Activated CD8-positive, alpha-beta T cell treated with anti-CD3 and anti-CD28 coated beads for 36 hours (primary cell): ENCODE measurements around the gene LTF. TPM values are rescaled to one million over a fixed set of nuclear protein-coding genes. Genes with fewer than 3 reads are reported as not detected.

Experiments
- ATAC-seq: fragments of 200-7000 bp; cut with Tn5 transposase; one replicate; pipeline ENCODE4 v1.10.0; 2021; ENCODE audit warnings: mild to moderate bottlenecking, moderate library complexity
- CTCF ChIA-PET: fragments of 350-600 bp; sonication (Branson Sonifier 250); formaldehyde crosslinking; loops from one replicate; lab custom pipeline; 2021; ENCODE audit warnings: antibody characterized with exemption; lab: Charles Lee
- POLR2A ChIA-PET: fragments of 350-600 bp; sonication (Branson Sonifier 250); formaldehyde crosslinking; loops from one replicate; lab custom pipeline; 2021; ENCODE audit warnings: antibody characterized with exemption; lab: Charles Lee
- DNase-seq: peaks from one replicate; pipeline ENCODE4 v3.0.0-alpha.2; 2020
- H3K27ac Mint-ChIP-seq: one replicate; pipeline ENCODE4 v1.8.0; 2021; ENCODE audit warnings: mild to moderate bottlenecking, mixed read lengths
- H3K27me3 Mint-ChIP-seq: one replicate; pipeline ENCODE4 v1.8.0; 2021; ENCODE audit warnings: mixed read lengths
- H3K36me3 Mint-ChIP-seq: one replicate; pipeline ENCODE4 v1.8.0; 2021; ENCODE audit warnings: low read depth, mixed read lengths
- H3K4me1 Mint-ChIP-seq: one replicate; pipeline ENCODE4 v1.8.0; 2021; ENCODE audit warnings: low read depth, mixed read lengths
- H3K4me3 Mint-ChIP-seq: one replicate; pipeline ENCODE4 v1.8.0; 2021; ENCODE audit warnings: mild to moderate bottlenecking, moderate library complexity, mixed read lengths
- H3K9me3 Mint-ChIP-seq: one replicate; pipeline ENCODE4 v1.8.0; 2021; ENCODE audit warnings: mixed read lengths
- intact Hi-C: fragments of 100-400 bp; cut with micrococcal nuclease; formaldehyde crosslinking; loops from one replicate; pipeline ENCODE4 v1.10.0; 2022
- total RNA-seq, 2 experiments: library from RNA; stranded (reverse); gene quantifications; one replicate each; pipeline ENCODE4 v1.2.3, GENCODE V29; 2021
- TF ChIP-seq, protein P1 (sequence below): fragments of 200-600 bp; IDR thresholded peaks from one replicate; pipeline ENCODE4 v1.8.0; 2022; ENCODE audit warnings: antibody characterized with exemption, mild to moderate bottlenecking

LTF gene
- total RNA-seq, 2 experiments from 2014 or later: not detected

DNA sequence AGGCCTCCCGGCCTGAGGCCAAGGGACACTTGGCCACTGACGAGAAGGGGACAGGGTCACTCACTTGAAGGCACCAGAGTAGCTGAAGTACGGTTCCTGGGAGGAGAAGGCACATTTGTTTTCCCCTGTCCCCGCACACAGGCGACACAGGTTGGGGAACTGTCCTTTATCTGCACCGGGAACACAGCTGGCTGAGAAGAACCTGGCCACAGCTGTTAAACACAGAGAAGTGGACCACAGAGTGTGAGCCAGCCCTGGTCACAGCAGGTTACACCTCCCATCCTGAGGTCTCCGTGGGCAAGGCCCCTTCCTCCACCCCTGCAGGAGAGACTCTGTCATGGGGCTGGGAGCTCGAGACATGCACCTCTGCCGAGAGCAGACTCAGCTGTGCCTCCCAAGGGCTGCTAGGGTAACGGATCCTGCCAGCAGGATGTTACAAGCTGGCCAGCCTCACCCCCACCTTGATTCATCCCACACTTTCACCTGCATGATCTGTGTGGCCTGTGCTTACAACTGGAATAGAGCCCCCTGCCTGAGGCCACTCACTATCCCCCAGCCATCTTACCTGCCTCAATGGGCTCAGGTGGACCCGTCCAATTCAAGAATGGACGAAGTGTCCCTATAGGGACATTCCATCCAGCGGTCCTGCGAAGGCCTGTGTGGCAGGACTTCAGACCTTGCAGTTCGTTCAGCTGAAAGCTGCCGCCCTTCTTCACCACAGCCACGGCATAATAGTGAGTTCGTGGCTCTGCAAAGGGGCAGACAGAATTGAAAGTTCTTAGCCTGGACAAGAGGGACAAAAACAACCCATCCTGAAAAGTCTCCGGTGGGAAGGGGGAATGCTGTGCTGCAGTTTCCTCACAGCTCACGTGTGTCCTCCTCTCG lies 9.2 kb downstream of the LTF start:
- no peaks in the 10 kb centered on the region for H3K36me3 Mint-ChIP-seq
- TF ChIP-seq, protein P1, sequence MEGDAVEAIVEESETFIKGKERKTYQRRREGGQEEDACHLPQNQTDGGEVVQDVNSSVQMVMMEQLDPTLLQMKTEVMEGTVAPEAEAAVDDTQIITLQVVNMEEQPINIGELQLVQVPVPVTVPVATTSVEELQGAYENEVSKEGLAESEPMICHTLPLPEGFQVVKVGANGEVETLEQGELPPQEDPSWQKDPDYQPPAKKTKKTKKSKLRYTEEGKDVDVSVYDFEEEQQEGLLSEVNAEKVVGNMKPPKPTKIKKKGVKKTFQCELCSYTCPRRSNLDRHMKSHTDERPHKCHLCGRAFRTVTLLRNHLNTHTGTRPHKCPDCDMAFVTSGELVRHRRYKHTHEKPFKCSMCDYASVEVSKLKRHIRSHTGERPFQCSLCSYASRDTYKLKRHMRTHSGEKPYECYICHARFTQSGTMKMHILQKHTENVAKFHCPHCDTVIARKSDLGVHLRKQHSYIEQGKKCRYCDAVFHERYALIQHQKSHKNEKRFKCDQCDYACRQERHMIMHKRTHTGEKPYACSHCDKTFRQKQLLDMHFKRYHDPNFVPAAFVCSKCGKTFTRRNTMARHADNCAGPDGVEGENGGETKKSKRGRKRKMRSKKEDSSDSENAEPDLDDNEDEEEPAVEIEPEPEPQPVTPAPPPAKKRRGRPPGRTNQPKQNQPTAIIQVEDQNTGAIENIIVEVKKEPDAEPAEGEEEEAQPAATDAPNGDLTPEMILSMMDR: no peak
- DNase-seq (no peak), ATAC-seq (no peak)
- H3K4me3 Mint-ChIP-seq: no peak overlapping the region
- ChIA-PET POLR2A (no interaction called here), CTCF (no interaction called here)
- H3K4me1 Mint-ChIP-seq: no peaks in the 10 kb centered on the region
- peaks cover 2% of the 10 kb centered on the region for H3K27me3 Mint-ChIP-seq
- H3K9me3 Mint-ChIP-seq: no peaks in the 10 kb centered on the region
- no peak overlapping the region for H3K27ac Mint-ChIP-seq
- intact Hi-C loops: no loop called here

DNA sequence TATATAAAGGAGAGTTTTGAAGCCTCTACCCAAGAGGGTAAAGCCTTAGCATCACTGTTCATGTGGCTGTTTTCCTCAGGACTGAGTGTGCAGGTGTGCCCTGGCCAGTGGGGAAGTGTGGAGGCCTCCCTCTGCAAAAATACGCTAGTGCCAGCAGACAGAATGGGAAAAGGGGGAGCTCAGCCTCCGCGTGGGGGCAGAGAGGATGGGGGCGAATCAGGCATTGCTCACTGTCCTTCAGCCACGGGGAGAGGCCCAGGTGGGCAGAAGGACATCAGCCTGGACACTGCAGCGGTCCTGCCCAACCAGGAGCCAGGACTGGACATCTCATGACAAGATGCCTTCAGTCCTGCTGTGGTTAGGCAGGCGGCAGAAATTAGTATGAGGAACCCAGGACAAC lies 10.1 kb downstream of the LTF start:
- ChIA-PET CTCF (interaction anchor here (0.8 kb wide), 1 partner anchor 35 kb away, joined by 3 read pairs; no protein-coding TSS in a partner anchor), POLR2A (no interaction called here)
- TF ChIP-seq, protein P1: no peak
- DNase-seq: no peak
- Mint-ChIP-seq H3K27ac (no peak overlapping the region), H3K4me3 (no peak overlapping the region), H3K36me3 (no peaks in the 10 kb centered on the region), H3K9me3 (no peaks in the 10 kb centered on the region), H3K27me3 (peaks cover 2% of the 10 kb centered on the region), H3K4me1 (no peaks in the 10 kb centered on the region)
- intact Hi-C loops: no loop called here
- no peak for ATAC-seq

DNA sequence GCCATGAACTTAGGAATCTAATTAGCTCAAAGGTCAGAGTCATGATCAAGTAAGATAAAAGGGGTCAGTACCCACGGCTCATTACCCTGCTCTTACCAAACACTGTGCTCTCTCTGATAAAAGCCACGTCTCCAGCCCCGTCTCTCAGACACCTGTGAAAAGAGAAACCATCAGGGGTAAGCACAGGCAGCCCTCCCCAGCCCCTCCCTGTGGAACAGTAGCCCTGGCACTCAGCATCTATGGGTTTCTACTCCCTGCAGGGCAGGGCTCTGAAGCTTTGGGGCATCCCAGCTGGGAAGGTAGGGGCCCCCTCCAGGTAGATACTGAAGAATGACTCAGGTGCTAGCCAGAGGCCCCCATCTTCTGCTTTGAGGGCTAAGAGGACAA lies 10.5 kb downstream of the LTF start:
- Mint-ChIP-seq H3K27me3 (peaks cover 2% of the 10 kb centered on the region), H3K27ac (no peak overlapping the region), H3K4me3 (no peak overlapping the region), H3K36me3 (no peaks in the 10 kb centered on the region), H3K4me1 (no peaks in the 10 kb centered on the region), H3K9me3 (no peaks in the 10 kb centered on the region)
- no peak for DNase-seq
- intact Hi-C loops: no loop called here
- CTCF ChIA-PET: interaction anchor here (0.8 kb wide), 1 partner anchor 35 kb away, joined by 3 read pairs; no protein-coding TSS in a partner anchor
- ATAC-seq: no peak
- TF ChIP-seq, protein P1: no peak
- POLR2A ChIA-PET: interaction anchor here (1.4 kb wide), 1 partner anchor 9 kb away, joined by 4 read pairs; no protein-coding TSS in a partner anchor

DNA sequence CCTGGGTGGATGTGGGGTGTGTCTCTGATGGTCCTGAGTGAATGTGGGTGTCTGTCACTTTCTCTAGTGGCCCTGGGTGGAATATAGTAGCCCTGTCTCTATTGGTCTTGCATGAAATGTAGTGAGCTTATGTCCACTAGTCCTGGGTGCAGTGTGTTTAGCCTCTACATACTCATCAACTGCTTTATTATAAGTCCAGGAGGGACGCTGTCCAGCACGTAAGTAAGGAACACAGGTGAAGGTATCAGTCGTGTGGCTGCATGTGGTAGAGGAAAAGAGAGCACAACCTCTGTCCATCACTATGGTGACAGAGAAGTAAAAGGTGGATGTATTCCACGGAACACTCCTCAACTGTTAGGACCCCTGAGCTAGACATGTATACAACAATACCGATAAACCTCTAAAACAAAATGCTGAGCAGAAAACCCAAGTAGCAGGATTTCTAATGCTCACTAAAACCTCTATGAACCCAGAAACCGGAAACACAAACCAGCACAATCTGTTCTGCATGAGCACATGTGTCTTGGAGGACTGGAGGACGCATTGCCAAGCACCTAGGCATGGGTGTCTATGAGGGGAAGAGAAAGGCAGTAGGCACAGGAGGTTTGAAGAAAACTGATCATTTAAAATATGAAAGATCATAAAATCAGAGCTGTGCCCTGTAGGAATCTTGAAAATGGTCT lies 11.0 kb downstream of the LTF start:
- ChIA-PET POLR2A (interaction anchor here (1.4 kb wide), 1 partner anchor 9 kb away, joined by 4 read pairs; no protein-coding TSS in a partner anchor), CTCF (interaction anchor here (0.8 kb wide), 1 partner anchor 36 kb away, joined by 3 read pairs; no protein-coding TSS in a partner anchor)
- DNase-seq (no peak), ATAC-seq (no peak)
- H3K27me3 Mint-ChIP-seq: peaks cover 2% of the 10 kb centered on the region
- H3K4me3 Mint-ChIP-seq: no peak overlapping the region
- H3K36me3 Mint-ChIP-seq: no peaks in the 10 kb centered on the region
- intact Hi-C loops: no loop called here
- no peaks in the 10 kb centered on the region for H3K9me3 Mint-ChIP-seq
- H3K27ac Mint-ChIP-seq: no peak overlapping the region
- TF ChIP-seq, protein P1: no peak
- no peaks in the 10 kb centered on the region for H3K4me1 Mint-ChIP-seq
